T-helper 2 cell treated with Interferon-gamma antibody and Interleukin-4, amounts not matched to agents 5 μg/mL and 100 μg/mL, for 36 hours (primary cell): Measurements from ENCODE around the gene PHC2.

ENCODE experiments used
- DNase-seq: peaks from one replicate; pipeline ENCODE4 v3.0.0; 2021; ENCODE audit warnings: low spot score
- H3K27ac Mint-ChIP-seq: one replicate; pipeline ENCODE4 v1.8.0; 2021; ENCODE audit warnings: mild to moderate bottlenecking, mixed read lengths
- H3K27me3 Mint-ChIP-seq: one replicate; pipeline ENCODE4 v1.8.0; 2021; ENCODE audit warnings: low read depth, mixed read lengths
- H3K36me3 Mint-ChIP-seq: one replicate; pipeline ENCODE4 v1.8.0; 2021; ENCODE audit warnings: low read depth, mixed read lengths
- H3K4me1 Mint-ChIP-seq: one replicate; pipeline ENCODE4 v1.8.0; 2021; ENCODE audit warnings: low read depth, mixed read lengths
- H3K4me3 Mint-ChIP-seq: one replicate; pipeline ENCODE4 v1.8.0; 2022; ENCODE audit warnings: mild to moderate bottlenecking, moderate library complexity, mixed read lengths
- H3K9me3 Mint-ChIP-seq: one replicate; pipeline ENCODE4 v1.8.0; 2021; ENCODE audit warnings: mixed read lengths

Gene PHC2

GRCh38 chr1:33277488-33278084, 153.3 kb downstream of the PHC2 start:
- H3K4me3 Mint-ChIP-seq, result no peak overlapping the region

DNA sequence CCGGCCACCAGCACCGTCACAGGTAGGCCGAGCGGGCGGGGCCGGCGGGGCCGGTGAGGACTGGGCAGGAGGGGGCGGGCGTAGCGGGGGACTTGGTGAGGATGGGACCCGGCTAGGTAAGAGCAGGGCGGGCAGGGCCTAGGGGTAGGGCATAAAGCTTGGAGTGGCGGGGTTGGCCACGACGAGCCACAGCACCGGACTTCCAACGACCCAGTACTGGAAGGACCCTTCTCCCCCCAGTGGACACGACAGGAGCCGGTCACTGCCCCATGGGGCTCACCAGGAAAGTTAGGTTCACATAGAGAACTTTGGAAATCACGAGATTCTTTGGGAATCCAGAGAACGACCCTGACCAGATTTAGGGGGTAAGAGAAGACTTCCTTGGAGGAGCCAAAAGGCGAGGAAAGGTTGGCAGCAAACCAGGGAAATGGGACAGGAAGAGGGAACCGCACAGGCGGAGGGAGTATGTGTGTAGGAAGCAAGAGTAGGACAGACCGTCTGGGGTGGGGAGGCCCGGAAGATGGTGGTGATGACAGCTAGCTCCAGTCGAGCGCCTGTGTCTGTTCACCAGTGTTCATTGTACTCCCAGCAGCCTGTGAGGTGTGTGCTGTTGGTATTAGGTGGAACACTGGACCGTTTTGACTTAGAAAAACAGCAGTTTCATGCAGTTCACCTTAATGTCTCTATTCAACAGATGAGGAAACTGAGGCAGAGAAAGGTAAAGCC, 154.2 kb downstream of the PHC2 start:
- Mint-ChIP-seq H3K4me1 (peaks cover 19% of the 10 kb centered on the region), H3K9me3 (no peaks in the 10 kb centered on the region), H3K27me3 (no peaks in the 10 kb centered on the region), H3K27ac (no peak overlapping the region), H3K4me3 (no peak overlapping the region), H3K36me3 (peaks cover 22% of the 10 kb centered on the region)
- no peak for DNase-seq

More at GRCh38 chr1:33277488-33278084, 153.3 kb downstream of the PHC2 start:
- H3K27ac Mint-ChIP-seq, result no peak overlapping the region
- H3K36me3 Mint-ChIP-seq, result peaks cover 26% of the 10 kb centered on the region
- DNase-seq, result no peak
- no peaks in the 10 kb centered on the region for H3K27me3 Mint-ChIP-seq
- no peaks in the 10 kb centered on the region for H3K9me3 Mint-ChIP-seq
- H3K4me1 Mint-ChIP-seq, result peaks cover 17% of the 10 kb centered on the region

- Mint-ChIP-seq H3K27ac (no peak overlapping the region), H3K36me3 (peaks cover 18% of the 10 kb centered on the region), H3K27me3 (no peaks in the 10 kb centered on the region), H3K4me3 (no peak overlapping the region), H3K4me1 (peaks cover 19% of the 10 kb centered on the region), H3K9me3 (no peaks in the 10 kb centered on the region)
- no peak for DNase-seq
Observed at GRCh38 chr1:33275706-33276572, 155.0 kb downstream of the PHC2 start.

DNA sequence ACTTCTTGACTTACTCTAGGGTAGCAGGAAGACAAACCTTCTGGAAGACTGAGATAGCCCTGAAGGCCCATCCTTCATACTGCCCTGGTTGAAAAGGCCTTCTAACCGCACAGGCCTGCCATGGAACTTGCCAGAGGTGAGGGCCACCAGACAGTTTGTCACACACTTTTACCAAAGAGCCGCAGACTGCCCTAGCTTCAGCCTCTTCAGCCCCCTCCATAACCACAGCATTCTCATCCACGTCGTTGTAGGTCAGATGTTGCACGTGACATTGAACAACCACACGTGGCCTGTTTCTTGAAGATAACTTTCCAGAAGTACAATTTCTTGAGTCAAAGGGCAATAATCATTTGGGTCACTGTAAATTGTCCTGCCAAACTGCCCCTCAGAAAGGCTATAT, 155.7 kb downstream of the PHC2 start:
- DNase-seq, result no peak
- H3K27ac Mint-ChIP-seq, result no peak overlapping the region
- peaks cover 18% of the 10 kb centered on the region for H3K36me3 Mint-ChIP-seq
- H3K4me1 Mint-ChIP-seq, result peaks cover 19% of the 10 kb centered on the region
- no peaks in the 10 kb centered on the region for H3K27me3 Mint-ChIP-seq
- H3K9me3 Mint-ChIP-seq, result no peaks in the 10 kb centered on the region
- H3K4me3 Mint-ChIP-seq, result no peak overlapping the region

GRCh38 chr1:33274446-33274845, 156.4 kb downstream of the PHC2 start:
- no peak overlapping the region for H3K27ac Mint-ChIP-seq
- H3K27me3 Mint-ChIP-seq, result no peaks in the 10 kb centered on the region
- H3K4me1 Mint-ChIP-seq, result peaks cover 19% of the 10 kb centered on the region

GRCh38 chr1:33273961-33274371, 156.9 kb downstream of the PHC2 start:
- Mint-ChIP-seq H3K4me1 (peaks cover 19% of the 10 kb centered on the region), H3K9me3 (no peaks in the 10 kb centered on the region), H3K4me3 (no peak overlapping the region), H3K27ac (no peak overlapping the region), H3K27me3 (no peaks in the 10 kb centered on the region), H3K36me3 (peaks cover 16% of the 10 kb centered on the region)
- DNase-seq, result no peak

More at GRCh38 chr1:33274446-33274845, 156.4 kb downstream of the PHC2 start:
- H3K36me3 Mint-ChIP-seq, result peaks cover 16% of the 10 kb centered on the region
- DNase-seq, result no peak
- H3K9me3 Mint-ChIP-seq, result no peaks in the 10 kb centered on the region
- H3K4me3 Mint-ChIP-seq, result no peak overlapping the region
